T follicular helper cell (primary cell): ENCODE measurements around the gene ZFYVE27.

Source experiments
- DNase-seq: peaks from one replicate; pipeline ENCODE4 v3.0.0-alpha.2; 2020; ENCODE audit warnings: low read depth

The ZFYVE27 gene

DNA sequence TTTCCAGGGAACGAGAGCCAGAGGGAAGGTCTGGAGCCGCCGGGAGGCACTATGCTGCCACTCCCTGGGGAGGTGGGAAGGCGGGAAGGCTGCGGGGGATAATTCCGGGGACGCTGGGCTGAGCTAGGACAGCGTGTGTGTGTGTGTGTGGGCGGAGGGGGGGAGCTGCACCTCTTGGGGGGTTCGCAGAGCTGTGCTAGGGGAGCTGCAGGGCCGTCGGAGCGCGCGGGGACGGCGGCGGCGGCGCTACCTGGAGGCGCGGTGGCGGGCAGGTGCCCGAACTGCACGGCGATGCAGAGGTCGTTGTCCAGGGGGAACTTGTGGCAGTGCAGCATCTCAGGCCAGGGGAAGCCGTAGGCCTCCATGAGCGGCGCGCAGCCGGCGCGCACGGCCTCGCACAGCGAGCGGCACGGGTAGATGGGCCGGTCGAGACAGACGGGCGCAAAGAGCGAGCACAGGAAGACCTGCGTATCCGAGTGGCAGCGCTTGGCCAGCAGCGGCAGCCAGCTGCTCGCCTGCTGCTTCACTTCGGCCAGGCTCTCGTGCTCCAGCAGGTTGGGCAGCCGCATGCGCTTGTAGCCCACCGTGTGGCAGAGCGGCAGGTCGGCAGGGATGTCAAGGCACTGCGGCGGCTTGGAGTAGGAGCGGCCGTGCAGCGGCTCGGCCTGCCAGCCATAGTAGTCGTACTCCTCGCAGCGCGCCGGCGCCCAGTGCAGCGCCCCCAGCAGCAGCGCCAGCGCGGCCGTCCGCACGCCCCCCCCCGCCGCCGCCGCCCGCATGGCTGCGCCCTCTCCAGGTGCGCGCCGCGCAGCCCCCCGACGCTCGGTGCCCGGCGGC, 34.3 kb downstream of the ZFYVE27 start:
- no peak for DNase-seq

GRCh38 chr10:97771913-97772823, 35.2 kb downstream of the ZFYVE27 start, which contains the start of gene SFRP5:
Gene SFRP5, minus strand, starts transcription at chr10:97771999. Its CDS starts 166 bp downstream, at chr10:97771833.
- DNase-seq, result no peak

DNA sequence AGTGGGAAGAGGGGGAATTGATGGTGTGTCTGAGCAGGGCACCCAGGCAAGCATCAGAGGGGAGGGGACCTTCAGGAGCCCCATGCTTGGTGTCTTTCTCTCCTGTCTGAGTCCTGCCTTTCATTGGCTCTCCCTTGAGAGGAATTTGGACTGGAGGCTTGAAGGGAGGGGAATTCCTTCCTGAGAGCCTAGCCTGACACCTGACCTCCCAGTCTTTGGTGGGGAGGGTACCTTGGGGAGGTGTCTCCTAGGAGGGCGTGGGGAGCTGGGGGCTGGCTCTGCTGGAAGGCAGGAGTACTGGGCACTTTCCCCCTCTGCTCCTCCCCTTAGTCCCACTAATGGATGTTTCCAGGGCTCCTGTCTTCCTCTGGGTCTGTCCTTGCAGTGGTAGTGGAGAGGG, 36.2 kb downstream of the ZFYVE27 start:
- no peak for DNase-seq

DNA sequence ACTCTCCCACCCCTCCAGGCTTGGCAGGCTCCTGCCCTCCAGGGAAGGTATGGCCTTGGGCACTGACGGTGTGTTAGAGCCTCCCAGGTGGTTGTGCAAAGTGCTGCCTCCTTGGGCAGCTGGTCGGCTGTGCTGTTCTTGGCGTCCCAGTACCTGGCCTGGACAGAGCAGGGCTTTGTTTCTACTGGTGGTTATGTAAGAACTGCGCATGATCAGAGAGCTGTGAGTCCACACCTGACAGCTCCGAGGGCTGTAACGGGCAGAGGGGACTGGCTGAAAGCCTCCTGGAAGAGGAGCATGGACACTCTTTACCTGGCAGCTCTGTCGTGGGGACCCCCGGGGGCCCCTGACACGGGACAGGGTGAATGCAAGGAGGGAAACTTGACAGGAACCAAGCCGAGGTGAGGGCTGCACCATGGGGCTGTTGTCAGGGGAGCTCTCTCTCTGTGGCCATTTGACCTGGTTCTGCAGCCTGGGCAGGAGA, 37.9 kb downstream of the ZFYVE27 start:
- DNase-seq, result no peak

GRCh38 chr10:97777143-97777542, 40.2 kb downstream of the ZFYVE27 start:
- DNase-seq, result no peak

DNA sequence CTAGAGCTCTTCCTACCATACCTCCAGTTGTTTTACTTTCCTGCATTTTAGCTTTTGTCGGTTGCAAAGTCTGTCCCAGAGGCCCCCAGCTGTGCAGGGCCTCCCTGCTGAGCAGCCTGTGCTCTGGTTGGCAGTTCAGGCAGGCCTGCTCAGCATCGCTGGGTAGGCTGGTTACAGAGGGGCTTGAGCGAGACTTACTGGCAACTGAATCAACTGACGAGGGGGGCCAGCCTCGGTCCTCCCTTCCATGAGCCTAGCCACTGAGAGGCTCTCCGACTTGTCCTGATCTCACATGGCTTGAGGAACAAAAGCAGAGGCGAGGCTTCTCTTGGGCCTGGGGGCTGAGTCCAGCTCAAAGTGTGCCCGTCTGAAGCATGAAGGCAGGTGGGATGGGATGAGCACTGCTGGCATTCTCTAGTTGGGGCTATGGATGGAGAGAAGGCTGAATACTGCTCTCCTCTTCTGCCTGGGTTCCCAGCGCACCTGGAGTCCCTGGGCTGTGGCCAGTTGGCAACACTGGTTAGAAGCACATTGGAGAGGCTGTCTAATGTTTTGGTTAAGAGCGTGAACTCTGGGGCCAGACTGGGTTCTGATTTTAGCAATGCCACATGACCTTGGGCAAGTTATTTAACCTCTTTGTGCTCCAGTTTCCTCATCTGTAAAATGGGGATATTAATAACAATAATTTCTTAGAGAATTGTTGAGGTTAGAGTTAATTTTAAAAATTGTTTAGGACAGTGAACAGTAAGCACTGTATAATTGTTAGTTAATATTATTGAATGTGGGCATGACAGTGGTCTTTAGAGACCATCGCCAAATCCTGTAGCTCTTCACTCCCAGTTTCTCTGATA, 41.7 kb downstream of the ZFYVE27 start:
- no peak for DNase-seq

DNA sequence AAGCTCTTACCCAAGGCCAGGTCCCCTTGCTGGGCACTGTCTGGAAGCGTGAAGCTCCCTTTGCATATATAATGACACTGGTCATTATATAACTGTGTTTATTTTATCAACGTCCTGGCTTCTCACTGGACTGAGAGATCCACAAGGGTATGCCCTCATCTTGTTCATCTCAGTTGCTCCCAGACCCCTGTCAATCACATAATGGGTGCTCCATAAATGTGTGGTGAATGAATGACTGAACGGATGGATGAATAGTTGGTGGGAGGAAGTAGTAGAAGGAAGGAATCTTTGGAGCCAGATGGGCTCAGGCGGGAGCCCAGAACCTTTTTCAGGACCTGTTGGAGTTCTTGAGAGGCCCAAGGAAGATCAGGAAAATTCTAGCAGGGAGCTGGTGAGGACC, 42.6 kb downstream of the ZFYVE27 start:
- DNase-seq, result no peak

- no peak for DNase-seq
Measured at GRCh38 chr10:97779975-97780374, 43.0 kb downstream of the ZFYVE27 start.

GRCh38 chr10:97780841-97781617, 44.1 kb downstream of the ZFYVE27 start:
- no peak for DNase-seq

DNA sequence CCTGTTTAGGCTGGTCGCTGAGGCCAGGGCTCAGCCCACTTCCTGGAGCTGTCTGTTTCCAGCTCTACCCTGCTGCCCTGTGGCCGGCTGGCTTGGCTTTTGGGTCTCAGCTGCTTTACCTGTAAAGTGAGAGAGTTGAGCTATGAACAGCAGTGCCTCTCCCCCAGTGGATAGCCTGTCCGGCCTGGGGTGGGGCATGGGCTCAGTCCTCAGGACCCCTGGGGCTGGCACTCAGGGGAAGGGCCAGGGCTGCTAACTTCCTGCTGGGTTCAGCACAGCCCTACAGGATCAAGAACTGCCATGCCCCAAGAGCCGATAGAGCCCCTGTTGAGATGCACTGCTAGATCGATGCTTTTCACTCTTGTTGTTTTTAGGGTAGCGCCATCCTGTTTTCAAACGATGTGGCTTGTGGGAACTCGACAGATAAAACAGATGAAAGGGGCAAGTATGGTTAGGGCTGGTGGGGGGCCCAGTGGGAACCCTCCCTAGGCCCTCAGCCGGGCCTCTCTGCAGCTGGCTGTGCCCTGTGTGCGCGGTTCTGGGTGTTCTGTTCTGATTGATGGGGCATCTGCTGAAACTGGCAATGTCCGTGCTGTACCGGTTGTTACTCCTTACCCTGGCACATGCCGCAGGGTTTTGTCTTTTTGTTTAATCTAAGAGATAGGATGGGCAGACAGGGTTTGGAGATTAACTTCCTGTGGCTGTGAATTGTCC, 44.8 kb downstream of the ZFYVE27 start:
- DNase-seq, result peak; percentile 3

DNA sequence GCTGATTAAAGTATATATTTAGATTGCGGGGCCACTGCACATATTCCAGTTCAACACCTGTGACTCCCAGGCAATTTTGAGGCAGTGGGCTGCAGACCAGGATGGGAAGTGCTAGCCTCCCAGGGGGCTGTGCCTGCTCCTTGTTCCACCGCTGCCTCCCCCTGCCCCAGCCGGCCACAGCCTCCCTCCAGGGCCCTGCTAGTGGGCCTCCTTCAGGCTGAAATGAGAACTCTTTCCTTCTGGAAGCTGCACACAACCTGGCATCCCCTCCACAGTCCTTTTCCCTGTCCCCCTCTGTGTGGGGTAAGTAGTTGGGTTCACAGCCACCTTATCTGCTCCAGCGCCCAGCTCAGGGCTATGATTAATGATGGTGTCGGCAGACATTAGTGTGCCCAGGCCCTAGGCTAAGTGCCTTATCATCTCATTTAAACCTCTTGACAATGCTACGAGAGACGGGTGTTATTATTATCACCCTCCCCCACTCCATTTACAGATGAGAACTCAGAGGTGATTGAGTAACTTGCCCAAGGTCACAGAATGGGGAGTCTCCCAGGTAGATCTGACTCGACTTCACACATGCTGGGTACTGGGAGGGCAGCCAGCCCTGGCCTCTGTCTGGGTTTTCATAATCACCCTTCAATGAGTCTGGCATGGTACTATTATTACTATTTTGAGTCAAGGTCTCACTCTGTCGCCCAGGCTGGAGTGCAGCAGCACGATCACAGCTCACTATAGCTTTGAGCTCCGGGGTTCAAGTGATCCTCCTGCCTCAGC, 45.7 kb downstream of the ZFYVE27 start:
- DNase-seq, result no peak

DNA sequence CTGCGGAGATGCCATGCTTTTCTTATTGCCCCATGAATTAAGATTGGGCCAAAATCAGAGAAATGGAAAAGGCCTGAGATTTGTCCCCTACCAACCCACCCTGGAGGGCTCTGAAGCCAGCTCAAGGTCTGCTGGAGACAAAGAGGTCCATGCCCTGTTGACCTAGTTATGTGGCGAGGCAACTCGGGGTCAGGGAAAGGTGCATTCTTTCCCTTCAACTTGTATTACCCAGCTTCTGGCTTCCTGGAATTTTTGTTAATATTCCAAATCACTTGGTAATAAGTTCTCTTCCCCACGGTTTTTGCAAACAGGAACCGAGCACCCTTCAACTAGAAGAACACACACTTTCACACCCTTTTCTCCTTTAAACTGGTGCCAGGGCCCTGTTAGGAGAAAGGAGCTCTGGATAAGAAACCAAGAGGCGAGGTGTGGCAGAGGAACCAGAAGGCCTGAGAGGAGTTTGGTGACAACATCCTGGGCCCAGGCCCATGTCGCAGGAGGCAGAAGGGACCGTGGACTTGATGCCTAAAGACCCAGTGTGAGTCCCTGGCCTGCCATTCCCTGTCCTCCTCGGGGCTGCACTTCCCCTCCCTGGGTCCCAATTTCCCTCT, 47.4 kb downstream of the ZFYVE27 start:
- no peak for DNase-seq

DNA sequence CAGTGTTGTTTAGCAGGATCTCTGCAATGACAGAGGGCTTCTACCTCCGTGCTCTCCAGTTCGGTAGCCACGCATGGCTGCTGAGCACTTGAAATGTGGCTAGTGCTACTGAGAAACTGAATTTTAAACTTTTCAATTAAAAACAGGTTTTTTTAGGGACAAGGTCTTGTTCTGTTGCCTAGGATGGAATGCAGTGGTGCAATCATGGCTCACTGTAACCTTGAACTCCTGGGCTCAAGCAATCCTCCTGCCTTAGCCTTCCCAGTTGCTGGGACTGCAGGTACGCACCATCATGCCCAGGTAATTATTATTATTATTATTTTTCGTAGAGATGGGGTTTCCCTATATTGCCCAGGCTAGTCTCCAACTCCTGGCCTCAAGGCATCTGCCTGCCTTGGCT, 48.3 kb downstream of the ZFYVE27 start:
- no peak for DNase-seq

DNA sequence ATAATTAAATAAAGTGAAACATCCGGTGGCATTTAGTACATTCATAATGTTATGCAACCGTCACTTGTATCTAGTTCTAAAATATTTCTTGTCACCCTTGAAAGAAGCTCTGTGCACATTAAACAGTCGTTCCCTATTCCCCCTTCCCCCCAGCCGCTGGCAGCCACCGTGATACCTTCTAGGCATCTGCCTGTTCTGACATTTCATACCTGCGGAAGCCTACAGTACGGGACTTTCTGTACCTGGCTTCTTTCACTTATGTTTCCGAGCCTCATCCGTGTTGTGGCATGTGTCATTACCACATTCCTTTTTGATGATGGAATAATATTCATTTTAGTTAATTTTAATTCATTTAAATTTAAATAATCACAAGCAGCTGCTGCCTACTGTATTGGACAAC, 48.8 kb downstream of the ZFYVE27 start:
- DNase-seq, result no peak

- no peak for DNase-seq
Measured at GRCh38 chr10:97788552-97789442, 51.9 kb downstream of the ZFYVE27 start.

DNA sequence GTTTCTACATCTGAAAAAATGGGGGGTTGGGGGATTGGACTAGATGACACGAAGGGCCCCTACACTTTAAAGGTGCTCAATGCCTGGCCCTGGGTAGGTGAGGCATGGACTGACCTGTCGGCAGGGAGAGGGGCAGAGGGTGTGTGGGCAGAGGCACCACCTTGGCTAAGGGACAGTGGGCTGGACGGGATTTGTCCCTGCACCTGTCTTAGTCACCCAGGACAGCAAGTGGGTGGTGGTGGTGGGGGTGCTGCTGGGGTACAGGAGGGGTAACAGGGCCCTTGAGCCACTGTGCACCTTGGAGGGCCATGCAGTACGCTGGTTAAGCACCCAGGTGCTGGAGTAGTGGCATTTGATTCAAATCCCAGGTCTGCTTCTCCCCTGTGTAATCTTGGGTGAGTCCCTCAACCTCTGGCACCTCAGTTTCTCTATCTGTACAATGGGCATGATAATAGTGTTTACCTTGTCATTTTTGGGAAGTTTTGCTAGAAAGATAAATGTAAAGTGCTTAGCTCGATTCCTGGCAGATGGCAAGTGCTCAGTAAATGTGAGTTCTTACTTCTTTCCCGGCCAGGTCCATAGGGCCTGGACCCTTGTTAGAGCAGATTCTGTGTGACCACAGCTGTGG, 53.0 kb downstream of the ZFYVE27 start:
- no peak for DNase-seq
